ENCODE data around the gene CD83.

DNA sequence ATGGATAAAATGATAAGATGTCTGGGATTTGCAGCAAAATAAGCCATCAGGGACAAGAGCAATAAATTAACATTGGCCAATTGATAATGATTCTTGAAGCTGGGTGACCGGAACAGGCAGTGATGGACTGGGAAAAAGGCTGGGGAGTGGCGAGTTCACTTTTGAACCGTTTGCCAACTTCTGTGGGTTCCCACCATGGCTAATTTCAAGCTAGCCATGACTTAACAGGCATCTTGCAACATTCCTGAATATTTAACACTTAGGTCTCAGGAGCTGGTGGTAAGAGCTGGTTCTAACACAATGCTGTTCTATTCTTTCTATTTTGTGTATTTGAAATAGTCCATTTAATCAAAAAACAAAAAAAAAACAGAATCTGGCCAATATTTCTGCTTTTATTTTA lies 37.6 kb upstream of the CD83 start:
- TF ChIP-seq, protein P1, sequence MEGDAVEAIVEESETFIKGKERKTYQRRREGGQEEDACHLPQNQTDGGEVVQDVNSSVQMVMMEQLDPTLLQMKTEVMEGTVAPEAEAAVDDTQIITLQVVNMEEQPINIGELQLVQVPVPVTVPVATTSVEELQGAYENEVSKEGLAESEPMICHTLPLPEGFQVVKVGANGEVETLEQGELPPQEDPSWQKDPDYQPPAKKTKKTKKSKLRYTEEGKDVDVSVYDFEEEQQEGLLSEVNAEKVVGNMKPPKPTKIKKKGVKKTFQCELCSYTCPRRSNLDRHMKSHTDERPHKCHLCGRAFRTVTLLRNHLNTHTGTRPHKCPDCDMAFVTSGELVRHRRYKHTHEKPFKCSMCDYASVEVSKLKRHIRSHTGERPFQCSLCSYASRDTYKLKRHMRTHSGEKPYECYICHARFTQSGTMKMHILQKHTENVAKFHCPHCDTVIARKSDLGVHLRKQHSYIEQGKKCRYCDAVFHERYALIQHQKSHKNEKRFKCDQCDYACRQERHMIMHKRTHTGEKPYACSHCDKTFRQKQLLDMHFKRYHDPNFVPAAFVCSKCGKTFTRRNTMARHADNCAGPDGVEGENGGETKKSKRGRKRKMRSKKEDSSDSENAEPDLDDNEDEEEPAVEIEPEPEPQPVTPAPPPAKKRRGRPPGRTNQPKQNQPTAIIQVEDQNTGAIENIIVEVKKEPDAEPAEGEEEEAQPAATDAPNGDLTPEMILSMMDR (IDR thresholded peaks at IDR 0.05; ENCODE audit: insufficient read depth, low read depth, low read length) = no peak
- TF ChIP-seq EZH2 (IDR thresholded peaks at IDR 0.05; ENCODE audit: insufficient read depth, low read length) = no peak
